ENCODE data around the gene FCN2. TPM values are rescaled to one million over a fixed set of nuclear protein-coding genes. Genes with fewer than 3 reads are reported as not detected.
A peak's percentile ranks its signal among the peaks of the same experiment; 100 is the strongest.

The FCN2 gene
- polyA plus RNA-seq, 4 donors = not detected

DNA sequence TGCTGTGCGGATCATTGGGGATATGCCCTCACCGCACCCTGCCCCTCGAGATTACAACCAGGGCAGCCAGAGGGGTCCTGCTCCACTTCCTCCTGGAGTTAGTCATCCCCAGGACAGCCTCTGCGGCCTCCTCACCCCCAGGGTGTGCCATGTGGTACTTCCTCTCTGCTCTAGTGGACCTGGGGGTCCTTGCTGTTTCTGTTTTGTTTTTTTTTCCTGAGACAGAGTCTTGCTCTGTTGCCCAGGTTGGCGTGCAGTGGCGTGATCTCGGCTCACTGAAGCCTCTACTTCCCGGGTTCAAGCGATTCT is 42.3 kb downstream of the FCN2 start:
- Histone ChIP-seq H3K4me3 (ENCODE audit: low read depth in 1 of 3, low read length in 3 of 3) (no peak overlapping the region), H3K27ac (ENCODE audit: low read depth in 1 of 3, low read length in 2 of 3) (no peak overlapping the region), H3K4me1 (ENCODE audit: control insufficient read depth in 3 of 3, insufficient read depth in 2 of 3, low read depth in 1 of 3, low read length in 2 of 3) (no peaks in the 10 kb centered on the region), H3K36me3 (ENCODE audit: control insufficient read depth in 3 of 3, insufficient read depth in 2 of 3, low read depth in 1 of 3, low read length in 3 of 3) (no peaks in the 10 kb centered on the region), H3K9me3 (ENCODE audit: control insufficient read depth in 2 of 2, insufficient read depth in 1 of 2, low read depth in 1 of 2, low read length in 1 of 2) (peaks cover 0 to 8% of the 10 kb centered on the region in 2 donors), H3K27me3 (ENCODE audit: control insufficient read depth in 3 of 3, insufficient read depth in 3 of 3, low read length in 3 of 3) (peaks cover 0 to 4% (median 0%) of the 10 kb centered on the region in 3 donors)
- 77 to 79% (median 79%) methylated on average over 9 of the region's 9 CpGs for WGBS, 3 donors
- FAIRE-seq (no peak), DNase-seq (no peak)

DNA sequence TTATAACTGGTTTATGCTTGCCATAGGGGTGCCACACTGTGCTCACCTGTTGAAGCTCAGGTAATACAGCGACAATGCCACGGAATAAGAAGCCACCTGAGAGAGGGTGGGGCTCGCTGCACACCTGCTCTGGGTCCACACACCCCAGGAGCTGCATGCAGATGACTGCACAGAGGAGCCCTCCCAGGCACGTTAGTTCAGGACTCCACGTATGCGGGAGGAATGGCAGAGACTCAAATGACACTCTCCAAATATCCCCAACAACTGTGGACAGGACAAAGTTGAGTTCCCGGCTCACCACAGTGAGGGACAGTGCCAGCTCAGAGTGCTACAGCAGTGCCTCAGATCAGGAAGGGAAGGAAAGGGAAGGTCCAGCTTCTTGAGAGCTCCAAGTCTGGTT is 42.9 kb downstream of the FCN2 start:
- H3K36me3 ChIP-seq (ENCODE audit: control insufficient read depth in 3 of 3, insufficient read depth in 2 of 3, low read depth in 1 of 3, low read length in 3 of 3) = no peaks in the 10 kb centered on the region

DNA sequence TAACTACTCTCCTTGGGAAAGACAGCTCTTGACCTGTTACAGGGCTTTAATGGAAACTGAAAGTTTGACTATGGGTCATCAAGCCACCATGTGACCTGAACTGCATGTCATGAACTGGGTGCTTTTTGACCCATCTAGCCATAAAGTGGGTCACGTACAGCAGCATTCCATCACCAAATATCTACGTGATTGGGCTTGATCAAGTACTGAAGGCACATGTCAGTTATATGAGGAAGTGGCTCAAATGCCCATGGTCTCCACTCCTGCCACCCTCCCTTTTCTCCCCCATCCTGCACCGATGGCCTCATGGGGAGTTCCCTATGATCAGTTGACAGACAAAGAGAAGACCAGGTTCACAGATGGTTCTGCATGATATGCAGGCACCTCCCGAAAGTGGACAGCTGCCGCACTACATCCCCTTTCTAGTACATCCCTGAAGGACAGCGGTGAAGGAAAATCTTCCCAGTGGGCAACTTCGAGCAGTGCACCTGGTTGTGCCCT is 44.5 kb downstream of the FCN2 start:
- DNase-seq = no peak
- WGBS, 3 donors = 57 to 82% (median 78%) methylated on average over 7 of the region's 7 CpGs
- FAIRE-seq = no peak
- H3K9me3 ChIP-seq (ENCODE audit: control insufficient read depth in 2 of 2, insufficient read depth in 1 of 2, low read depth in 1 of 2, low read length in 1 of 2) = peaks cover 0 to 3% of the 10 kb centered on the region in 2 donors
- H3K27me3 ChIP-seq (ENCODE audit: control insufficient read depth in 3 of 3, insufficient read depth in 3 of 3, low read length in 3 of 3) = no peaks in the 10 kb centered on the region
- no peak overlapping the region for H3K27ac ChIP-seq (ENCODE audit: low read depth in 1 of 3, low read length in 2 of 3)
- H3K4me1 ChIP-seq (ENCODE audit: control insufficient read depth in 3 of 3, insufficient read depth in 2 of 3, low read depth in 1 of 3, low read length in 2 of 3) = no peaks in the 10 kb centered on the region
- no peak overlapping the region for H3K4me3 ChIP-seq (ENCODE audit: low read depth in 1 of 3, low read length in 3 of 3)
- H3K36me3 ChIP-seq (ENCODE audit: control insufficient read depth in 3 of 3, insufficient read depth in 2 of 3, low read depth in 1 of 3, low read length in 3 of 3) = no peaks in the 10 kb centered on the region

More for the DNA sequence above, 42.9 kb downstream of the FCN2 start:
- Histone ChIP-seq H3K4me3 (ENCODE audit: low read depth in 1 of 3, low read length in 3 of 3) (no peak overlapping the region), H3K27me3 (ENCODE audit: control insufficient read depth in 3 of 3, insufficient read depth in 3 of 3, low read length in 3 of 3) (peaks cover 0 to 3% (median 0%) of the 10 kb centered on the region in 3 donors), H3K4me1 (ENCODE audit: control insufficient read depth in 3 of 3, insufficient read depth in 2 of 3, low read depth in 1 of 3, low read length in 2 of 3) (no peaks in the 10 kb centered on the region), H3K9me3 (ENCODE audit: control insufficient read depth in 2 of 2, insufficient read depth in 1 of 2, low read depth in 1 of 2, low read length in 1 of 2) (peaks cover 0 to 8% of the 10 kb centered on the region in 2 donors), H3K27ac (ENCODE audit: low read depth in 1 of 3, low read length in 2 of 3) (no peak overlapping the region)
- WGBS, 3 donors = 61 to 86% (median 64%) methylated on average over 7 of the region's 7 CpGs
- DNase-seq = no peak
- no peak for FAIRE-seq

DNA sequence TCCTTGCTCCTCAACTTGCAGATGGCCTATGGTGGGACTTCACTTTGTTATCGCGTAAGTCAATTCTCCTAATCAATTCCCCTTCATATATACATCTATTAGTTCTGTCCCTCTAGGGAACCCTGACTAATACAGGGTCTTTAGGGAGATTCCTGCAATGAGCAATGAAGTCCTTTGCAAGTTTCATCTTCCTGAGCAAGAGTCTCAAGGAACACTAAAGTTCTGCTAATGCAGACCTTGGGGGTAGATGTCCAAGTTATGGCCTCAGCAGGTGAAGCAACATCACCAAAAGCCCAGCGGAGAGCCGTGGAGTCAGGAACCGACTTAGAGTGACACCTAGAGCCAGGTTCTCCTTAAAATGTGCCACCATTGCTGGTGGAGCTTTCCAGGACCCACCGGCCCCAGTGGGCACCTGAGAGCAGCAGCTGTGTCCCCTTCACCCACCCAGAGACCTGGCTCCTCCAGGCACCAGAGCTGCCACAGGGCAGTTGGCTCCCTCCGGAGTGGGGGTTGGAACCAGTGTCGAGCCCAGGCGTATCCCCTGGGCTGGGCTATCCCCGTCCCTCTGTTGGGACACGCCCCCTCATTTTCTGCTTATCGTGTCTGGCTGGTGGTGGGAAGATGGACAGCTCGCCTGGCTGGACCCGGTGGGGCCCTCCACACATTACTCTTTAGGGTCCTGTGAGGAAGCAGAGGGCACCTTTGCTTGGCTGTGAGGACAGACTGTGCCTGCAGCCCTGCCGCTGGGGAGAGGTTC is 48.0 kb downstream of the FCN2 start:
- FAIRE-seq (no peak), DNase-seq (no peak)
- Histone ChIP-seq H3K27ac (ENCODE audit: low read depth in 1 of 3, low read length in 2 of 3) (no peak overlapping the region), H3K27me3 (ENCODE audit: control insufficient read depth in 3 of 3, insufficient read depth in 3 of 3, low read length in 3 of 3) (no peaks in the 10 kb centered on the region), H3K4me3 (ENCODE audit: low read depth in 1 of 3, low read length in 3 of 3) (no peak overlapping the region), H3K9me3 (ENCODE audit: control insufficient read depth in 2 of 2, insufficient read depth in 1 of 2, low read depth in 1 of 2, low read length in 1 of 2) (no peaks in the 10 kb centered on the region), H3K36me3 (ENCODE audit: control insufficient read depth in 3 of 3, insufficient read depth in 2 of 3, low read depth in 1 of 3, low read length in 3 of 3) (no peaks in the 10 kb centered on the region), H3K4me1 (ENCODE audit: control insufficient read depth in 3 of 3, insufficient read depth in 2 of 3, low read depth in 1 of 3, low read length in 2 of 3) (no peaks in the 10 kb centered on the region)
- WGBS, 3 donors = 58 to 64% (median 62%) methylated on average over 14 to 15 of the region's 15 CpGs

DNA sequence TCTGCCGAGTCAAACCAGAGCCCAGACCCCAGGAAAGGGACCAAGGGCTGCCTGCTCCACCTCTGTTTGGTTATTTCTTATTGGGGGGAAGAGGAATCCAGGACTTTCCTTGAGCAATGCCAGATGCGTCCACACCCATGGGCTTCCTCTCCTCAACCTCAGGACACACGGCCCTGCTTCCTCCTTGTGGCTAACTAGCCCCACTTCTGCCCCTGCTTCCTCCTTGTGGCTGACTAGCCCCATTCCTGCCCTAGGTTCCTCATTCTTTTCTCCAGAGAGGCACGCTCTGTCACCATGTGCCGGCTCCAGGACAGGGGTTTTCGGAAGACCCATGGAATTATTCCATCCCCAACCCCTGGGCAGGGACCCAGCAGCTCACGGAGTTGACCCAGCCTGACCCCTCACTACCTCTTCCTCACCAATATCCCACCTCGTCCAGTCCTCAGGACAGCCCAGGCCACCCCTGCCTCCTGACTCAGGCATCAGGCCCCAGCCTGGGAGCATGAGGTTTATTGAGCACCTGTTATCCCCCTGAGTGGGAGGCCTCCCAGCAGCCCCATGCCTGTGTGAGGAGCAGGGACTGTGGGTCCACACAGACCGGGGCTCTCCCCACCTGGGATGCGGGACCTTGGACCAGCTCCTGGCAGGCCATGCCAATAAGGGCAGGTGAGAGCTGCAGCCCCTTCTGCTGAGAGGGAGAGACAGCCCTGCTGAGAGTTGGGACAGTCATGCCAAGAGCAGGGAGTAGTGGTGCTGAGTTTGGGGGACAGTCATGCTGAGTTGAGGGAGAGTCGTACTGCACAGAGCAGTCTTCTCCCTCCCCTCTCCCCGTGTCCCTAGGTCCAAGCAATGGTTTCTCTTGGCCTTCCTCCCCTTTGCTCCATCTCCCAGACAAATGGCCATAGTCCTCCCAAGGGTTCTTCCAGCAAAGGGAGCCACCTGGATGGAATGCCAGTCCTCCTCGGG is 48.9 kb downstream of the FCN2 start:
- no peak overlapping the region for H3K4me3 ChIP-seq (ENCODE audit: low read depth in 1 of 3, low read length in 3 of 3)
- no peaks in the 10 kb centered on the region for H3K27me3 ChIP-seq (ENCODE audit: control insufficient read depth in 3 of 3, insufficient read depth in 3 of 3, low read length in 3 of 3)
- H3K27ac ChIP-seq (ENCODE audit: low read depth in 1 of 3, low read length in 2 of 3) = peak overlapping the region in 1 of 3 donors; percentile 7
- FAIRE-seq (no peak), DNase-seq (no peak)
- H3K9me3 ChIP-seq (ENCODE audit: control insufficient read depth in 2 of 2, insufficient read depth in 1 of 2, low read depth in 1 of 2, low read length in 1 of 2) = no peaks in the 10 kb centered on the region
- H3K36me3 ChIP-seq (ENCODE audit: control insufficient read depth in 3 of 3, insufficient read depth in 2 of 3, low read depth in 1 of 3, low read length in 3 of 3) = no peaks in the 10 kb centered on the region
- 63 to 71% (median 65%) methylated on average over 12 to 13 of the region's 13 CpGs for WGBS, 3 donors
- no peaks in the 10 kb centered on the region for H3K4me1 ChIP-seq (ENCODE audit: control insufficient read depth in 3 of 3, insufficient read depth in 2 of 3, low read depth in 1 of 3, low read length in 2 of 3)

DNA sequence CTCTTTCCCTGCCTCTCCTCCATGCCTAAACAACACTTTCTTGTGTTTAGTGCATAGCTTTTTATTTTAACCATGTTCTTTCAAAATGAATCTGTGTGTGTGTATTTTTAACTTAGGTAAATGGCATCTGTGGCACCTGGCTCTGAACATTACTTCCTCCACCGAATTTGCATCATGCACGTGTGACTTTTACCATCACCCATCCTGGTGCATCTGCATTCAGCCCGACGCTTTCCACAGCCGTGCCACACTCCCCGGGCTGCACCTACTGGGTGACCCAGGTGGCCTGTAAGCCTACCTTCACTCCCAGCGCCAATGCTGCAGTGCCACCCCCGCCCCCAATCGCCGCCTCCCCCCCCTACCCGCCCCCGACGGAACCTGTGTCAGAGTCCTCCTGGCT is 49.8 kb downstream of the FCN2 start:
- WGBS, 3 donors = 69 to 73% (median 73%) methylated on average over 13 of the region's 13 CpGs
- Histone ChIP-seq H3K4me1 (ENCODE audit: control insufficient read depth in 3 of 3, insufficient read depth in 2 of 3, low read depth in 1 of 3, low read length in 2 of 3) (no peaks in the 10 kb centered on the region), H3K9me3 (ENCODE audit: control insufficient read depth in 2 of 2, insufficient read depth in 1 of 2, low read depth in 1 of 2, low read length in 1 of 2) (no peaks in the 10 kb centered on the region), H3K36me3 (ENCODE audit: control insufficient read depth in 3 of 3, insufficient read depth in 2 of 3, low read depth in 1 of 3, low read length in 3 of 3) (no peaks in the 10 kb centered on the region), H3K4me3 (ENCODE audit: low read depth in 1 of 3, low read length in 3 of 3) (no peak overlapping the region), H3K27me3 (ENCODE audit: control insufficient read depth in 3 of 3, insufficient read depth in 3 of 3, low read length in 3 of 3) (peaks cover 0 to 3% (median 0%) of the 10 kb centered on the region in 3 donors), H3K27ac (ENCODE audit: low read depth in 1 of 3, low read length in 2 of 3) (peak overlapping the region in 1 of 3 donors; percentile 7)
- no peak for DNase-seq
- no peak for FAIRE-seq

DNA sequence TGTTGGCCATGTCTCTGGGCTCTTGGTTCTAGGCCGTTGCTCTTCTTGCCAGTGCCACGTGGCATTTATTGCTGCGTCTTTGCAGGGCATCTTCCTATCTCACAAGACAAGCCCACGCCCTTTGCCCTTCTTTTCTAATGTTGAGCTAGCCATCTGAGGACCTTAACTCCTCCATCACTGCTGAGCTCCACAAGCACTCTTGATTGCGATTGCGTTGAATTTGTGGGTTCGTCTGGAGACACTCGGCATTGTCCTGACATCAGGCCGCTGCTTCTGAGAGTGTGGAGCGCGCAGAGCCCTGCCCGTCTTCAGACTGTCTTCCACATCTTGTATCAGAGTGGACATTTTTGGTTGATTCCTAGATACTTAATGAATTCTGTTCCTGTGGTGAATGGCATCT is 51.6 kb downstream of the FCN2 start:
- Histone ChIP-seq H3K4me1 (ENCODE audit: control insufficient read depth in 3 of 3, insufficient read depth in 2 of 3, low read depth in 1 of 3, low read length in 2 of 3) (no peaks in the 10 kb centered on the region), H3K4me3 (ENCODE audit: low read depth in 1 of 3, low read length in 3 of 3) (no peak overlapping the region), H3K36me3 (ENCODE audit: control insufficient read depth in 3 of 3, insufficient read depth in 2 of 3, low read depth in 1 of 3, low read length in 3 of 3) (no peaks in the 10 kb centered on the region), H3K9me3 (ENCODE audit: control insufficient read depth in 2 of 2, insufficient read depth in 1 of 2, low read depth in 1 of 2, low read length in 1 of 2) (no peaks in the 10 kb centered on the region), H3K27ac (ENCODE audit: low read depth in 1 of 3, low read length in 2 of 3) (no peak overlapping the region), H3K27me3 (ENCODE audit: control insufficient read depth in 3 of 3, insufficient read depth in 3 of 3, low read length in 3 of 3) (peaks cover 0 to 3% (median 0%) of the 10 kb centered on the region in 3 donors)
- whole genome bisulfite sequencing, 3 donors = 80 to 88% (median 80%) methylated on average over 12 of the region's 12 CpGs
- FAIRE-seq = no peak
- DNase-seq = no peak

DNA sequence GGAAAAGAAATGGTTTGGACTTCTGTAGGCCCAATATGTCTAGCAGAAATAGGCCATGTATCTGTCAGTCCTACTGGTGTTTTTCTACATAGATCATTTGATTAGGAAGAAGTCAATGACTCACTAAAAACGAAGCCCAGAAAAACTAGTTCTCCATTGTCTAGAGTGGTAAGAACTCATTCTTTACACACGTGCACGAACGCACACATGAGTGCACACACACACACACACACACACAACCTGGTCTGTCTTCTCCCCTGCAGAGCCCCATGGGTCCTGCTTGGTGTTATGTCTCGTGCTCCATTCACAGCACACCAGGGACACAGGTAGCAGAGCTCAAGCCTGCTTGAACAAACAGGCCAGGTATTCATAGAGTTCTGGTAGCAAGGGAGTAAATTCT is 52.0 kb downstream of the FCN2 start:
- Histone ChIP-seq H3K4me3 (ENCODE audit: low read depth in 1 of 3, low read length in 3 of 3) (no peak overlapping the region), H3K9me3 (ENCODE audit: control insufficient read depth in 2 of 2, insufficient read depth in 1 of 2, low read depth in 1 of 2, low read length in 1 of 2) (no peaks in the 10 kb centered on the region), H3K27ac (ENCODE audit: low read depth in 1 of 3, low read length in 2 of 3) (no peak overlapping the region), H3K27me3 (ENCODE audit: control insufficient read depth in 3 of 3, insufficient read depth in 3 of 3, low read length in 3 of 3) (peaks cover 0 to 3% (median 0%) of the 10 kb centered on the region in 3 donors), H3K36me3 (ENCODE audit: control insufficient read depth in 3 of 3, insufficient read depth in 2 of 3, low read depth in 1 of 3, low read length in 3 of 3) (no peaks in the 10 kb centered on the region), H3K4me1 (ENCODE audit: control insufficient read depth in 3 of 3, insufficient read depth in 2 of 3, low read depth in 1 of 3, low read length in 2 of 3) (no peaks in the 10 kb centered on the region)
- FAIRE-seq (no peak), DNase-seq (no peak)
- 78 to 87% (median 81%) methylated on average over 5 of the region's 5 CpGs for WGBS, 3 donors

Data from small intestine (tissue), 7 donors.